AG09319 (cell line): Measurements from ENCODE around the gene NEDD4L.

Source experiments
- DNase-seq: peaks from one replicate; pipeline ENCODE4 v3.0.0-alpha.2; 2010; ENCODE audit warnings: low read depth; ENCODE audit errors: extremely low read depth
- CTCF ChIP-seq: IDR thresholded peaks from 2 replicates; pipeline ENCODE4 v1.5.1; 2011; ENCODE audit warnings: low read depth, mild to moderate bottlenecking, inconsistent platforms, low read length, moderate library complexity

The NEDD4L gene

GRCh38 chr18:58270396-58270795, 226.4 kb downstream of the NEDD4L start:
- TF ChIP-seq CTCF = no peak
- DNase-seq = no peak

DNA sequence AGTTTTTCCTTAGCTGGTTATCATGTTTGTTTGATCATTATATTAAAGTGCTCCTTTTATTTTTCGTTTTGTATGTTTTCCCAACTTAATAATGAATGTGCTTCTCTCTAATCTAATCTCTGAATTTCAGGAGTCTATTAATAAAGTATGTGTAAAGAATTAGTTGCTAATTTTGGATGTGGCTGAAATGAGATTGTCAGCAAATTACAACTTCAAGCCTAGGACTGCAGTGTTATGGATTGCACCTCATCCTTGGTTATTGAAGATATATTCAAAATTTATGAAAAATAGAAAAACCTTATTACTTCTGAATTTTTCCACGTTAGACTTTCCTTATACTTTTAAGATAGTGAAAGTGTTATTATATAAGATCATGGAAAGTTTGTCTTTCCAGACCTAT, 227.7 kb downstream of the NEDD4L start:
- no peak for TF ChIP-seq CTCF

GRCh38 chr18:58272209-58272608, 228.2 kb downstream of the NEDD4L start:
- DNase-seq = no peak

More for the DNA sequence above, 227.7 kb downstream of the NEDD4L start:
- DNase-seq = no peak

DNA sequence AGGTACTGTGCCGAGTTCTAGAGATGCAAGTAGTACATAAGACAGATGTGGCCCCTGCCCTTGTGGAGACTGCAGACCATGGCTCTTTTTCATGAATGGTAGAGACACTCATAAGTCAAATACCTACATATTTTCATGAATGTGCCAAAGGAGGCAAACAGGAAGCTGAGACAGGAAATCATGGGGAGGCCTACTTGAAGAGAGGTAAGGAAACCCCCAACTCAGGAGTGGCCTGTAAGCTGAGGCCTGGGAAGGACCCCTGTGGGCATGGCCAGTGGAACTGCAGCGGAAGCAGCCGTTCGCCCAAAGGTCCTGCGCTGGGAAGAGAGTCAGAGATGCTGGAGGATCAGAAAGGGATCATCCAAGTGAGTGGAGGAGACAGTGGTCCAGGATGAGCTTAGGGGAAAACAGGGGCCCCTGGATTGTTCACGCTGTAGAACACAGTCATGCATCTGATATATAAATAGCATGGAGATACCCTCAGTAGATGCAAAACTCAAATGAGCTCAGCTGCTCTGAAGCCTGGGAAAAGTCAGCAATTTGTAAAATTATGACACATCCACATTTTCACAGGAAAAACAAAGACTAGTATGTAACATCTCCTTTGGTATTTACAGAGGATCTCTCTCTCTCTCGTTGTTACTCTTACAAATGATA, 228.9 kb downstream of the NEDD4L start:
- DNase-seq = no peak

More at GRCh38 chr18:58272209-58272608, 228.2 kb downstream of the NEDD4L start:
- no peak for TF ChIP-seq CTCF

DNA sequence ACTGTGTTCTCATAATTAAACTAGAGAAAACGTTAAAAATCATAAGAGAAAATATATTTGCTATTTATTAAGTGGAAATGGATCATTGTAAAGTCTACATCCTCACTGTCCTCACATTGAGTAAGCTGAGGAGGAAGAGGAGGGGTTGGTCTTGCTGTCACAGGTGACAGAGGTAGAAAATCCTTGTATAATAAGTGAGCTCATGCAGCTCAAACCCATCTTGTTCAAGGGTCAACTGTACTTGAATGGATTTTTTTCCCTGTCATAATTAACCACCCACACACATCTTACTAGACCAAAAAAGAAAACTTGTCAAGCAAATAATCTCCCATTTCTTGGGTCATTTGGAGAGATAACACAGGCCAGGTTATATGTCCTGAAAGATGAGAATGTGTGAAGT, 231.2 kb downstream of the NEDD4L start:
- no peak for TF ChIP-seq CTCF
- DNase-seq = no peak

More for the DNA sequence above, 228.9 kb downstream of the NEDD4L start:
- no peak for TF ChIP-seq CTCF

GRCh38 chr18:58276789-58277739, 233.0 kb downstream of the NEDD4L start:
- TF ChIP-seq CTCF = no peak
- no peak for DNase-seq
